H1 (cell line): Measurements from ENCODE around the gene ASPDH. TPM values are rescaled to one million over a fixed set of nuclear protein-coding genes. Genes with fewer than 3 reads are reported as not detected.

Experiments used
- CTCF ChIA-PET: fragments of 300-600 bp; sonication (Branson Sonifier 250); formaldehyde crosslinking; loops from one replicate; lab custom pipeline; 2021; ENCODE audit not compliant: partially characterized antibody; lab: Charles Lee
- POLR2A ChIA-PET: fragments of 300-600 bp; sonication (Branson Sonifier 250); formaldehyde crosslinking; loops from one replicate; lab custom pipeline; 2021; ENCODE audit warnings: inconsistent platforms; ENCODE audit not compliant: partially characterized antibody; lab: Charles Lee
- DNase-seq, 2 experiments: peaks; one replicate each; pipeline versions ENCODE4 v3.0.0 to v3.0.0-alpha.2; 2010 to 2022; ENCODE audit warnings: low spot score in 2 of 2, low read depth in 1 of 2, mixed read lengths in 1 of 2
- FAIRE-seq: peaks from 2 replicates; lab custom pipeline; 2011; peaks lifted over from hg19 to GRCh38; lab: Jason Lieb, UNC
- H2AFZ ChIP-seq: 2 replicates; pipeline ENCODE4 v1.8.1; 2012; ENCODE audit warnings: low read length, inconsistent platforms
- H2AK5ac ChIP-seq: 2 replicates; pipeline ENCODE4 v1.6.1; 2013; ENCODE audit warnings: low read depth, low read length
- H2BK120ac ChIP-seq: replicated peaks from 2 replicates; pipeline ENCODE3; 2013; ENCODE audit warnings: low read depth, low read length, inconsistent platforms
- H2BK12ac ChIP-seq: 2 replicates; pipeline ENCODE4 v1.6.1; 2013; ENCODE audit warnings: low read depth, low read length
- H2BK15ac ChIP-seq: 2 replicates; pipeline ENCODE4 v1.6.1; 2013; ENCODE audit warnings: low read length
- H2BK20ac ChIP-seq: 2 replicates; pipeline ENCODE4 v1.6.1; 2013; ENCODE audit warnings: low read length
- H2BK5ac ChIP-seq: 2 replicates; pipeline ENCODE4 v1.6.1; 2013; ENCODE audit warnings: low read depth, low read length
- H3K14ac ChIP-seq: 2 replicates; pipeline ENCODE4 v1.6.1; 2013; ENCODE audit warnings: inconsistent platforms; ENCODE audit not compliant: insufficient read length
- H3K18ac ChIP-seq: 2 replicates; pipeline ENCODE4 v1.6.1; 2013; ENCODE audit warnings: low read length; ENCODE audit errors: extremely low read depth
- H3K23ac ChIP-seq: 2 replicates; pipeline ENCODE4 v1.6.1; 2013; ENCODE audit warnings: inconsistent platforms; ENCODE audit not compliant: insufficient read length
- H3K23me2 ChIP-seq: 2 replicates; pipeline ENCODE4 v1.6.1; 2013; ENCODE audit warnings: low read depth, low read length
- H3K27ac ChIP-seq: 2 replicates; pipeline ENCODE4 v1.6.1; 2011; ENCODE audit warnings: low read depth, low read length, inconsistent platforms
- H3K27me3 ChIP-seq, 4 experiments: replicated peaks in 1 of 4; 1 replicate in 1 of 4; 2 replicates in 3 of 4; pipeline versions ENCODE4 v1.6.1 to v1.8.1; 2011 to 2013; ENCODE audit warnings: low read length in 3 of 4, mild to moderate bottlenecking in 3 of 4, inconsistent platforms in 2 of 4, mixed read lengths in 2 of 4, moderate library complexity in 1 of 4; ENCODE audit not compliant: control insufficient read depth in 3 of 4, insufficient read depth in 3 of 4; ENCODE audit errors: extremely low read depth in 1 of 4
- H3K36me3 ChIP-seq, 4 experiments: 2 replicates each; pipeline versions ENCODE4 v1.6.1 to v1.8.1; 2011 to 2013; ENCODE audit warnings: mild to moderate bottlenecking in 4 of 4, low read length in 3 of 4, moderate library complexity in 2 of 4, control low read depth in 1 of 4, inconsistent platforms in 1 of 4; ENCODE audit not compliant: insufficient read depth in 4 of 4, control insufficient read depth in 2 of 4
- H3K4ac ChIP-seq: replicated peaks from 2 replicates; pipeline ENCODE3; 2013; ENCODE audit warnings: low read length, low read depth, mixed read lengths, inconsistent platforms; ENCODE audit not compliant: insufficient read length
- H3K4me1 ChIP-seq, 4 experiments: replicated peaks in 1 of 4; 1 replicate in 1 of 4; 2 replicates in 3 of 4; pipeline versions ENCODE4 v1.6.1 to v1.8.1; 2011 to 2013; ENCODE audit warnings: low read length in 3 of 4, inconsistent platforms in 2 of 4, mixed read lengths in 1 of 4; ENCODE audit not compliant: insufficient read depth in 4 of 4, control insufficient read depth in 3 of 4
- H3K4me2 ChIP-seq, 2 experiments: 2 replicates each; pipeline versions ENCODE4 v1.6.1 to v1.8.1; 2011 to 2013; ENCODE audit warnings: low read depth in 2 of 2, low read length in 2 of 2, control low read depth in 1 of 2, inconsistent platforms in 1 of 2, mild to moderate bottlenecking in 1 of 2; ENCODE audit not compliant: insufficient read depth in 1 of 2
- H3K4me3 ChIP-seq, 4 experiments: fragments of 200-600, 300-600 bp in 1 of 4; sonication (generic), shearing (Covaris generic), sonication (Bioruptor Twin) in 1 of 4; 2 replicates each; pipeline versions ENCODE4 v1.5.1 to v1.8.1; 2011 to 2016; ENCODE audit warnings: low read length in 4 of 4, low read depth in 3 of 4, control low read depth in 2 of 4, inconsistent platforms in 2 of 4, mild to moderate bottlenecking in 2 of 4, mixed read lengths in 1 of 4, moderate library complexity in 1 of 4; ENCODE audit not compliant: insufficient read depth in 2 of 4; ENCODE audit errors: extremely low read depth in 1 of 4
- H3K56ac ChIP-seq: replicated peaks from 2 replicates; pipeline ENCODE3; 2013; ENCODE audit warnings: low read depth, mild to moderate bottlenecking, mixed read lengths, low read length, inconsistent platforms; ENCODE audit not compliant: insufficient read length
- H3K79me1 ChIP-seq: 2 replicates; pipeline ENCODE4 v1.6.1; 2013; ENCODE audit warnings: low read depth, low read length, control low read depth
- H3K79me2 ChIP-seq, 2 experiments: 2 replicates each; pipeline versions ENCODE4 v1.6.1 to v1.8.1; 2012 to 2013; ENCODE audit warnings: low read length in 2 of 2, mild to moderate bottlenecking in 2 of 2, inconsistent platforms in 1 of 2; ENCODE audit not compliant: insufficient read depth in 2 of 2, control insufficient read depth in 1 of 2
- H3K9ac ChIP-seq, 4 experiments: replicated peaks in 1 of 4; 1 replicate in 1 of 4; 2 replicates in 3 of 4; pipeline versions ENCODE4 v1.6.1 to v1.8.1; 2011 to 2013; ENCODE audit warnings: low read depth in 3 of 4, low read length in 3 of 4, control low read depth in 2 of 4, mild to moderate bottlenecking in 2 of 4, moderate library complexity in 2 of 4, inconsistent platforms in 1 of 4; ENCODE audit errors: extremely low read depth in 1 of 4
- H3K9me3 ChIP-seq, 2 experiments: 2 replicates each; pipeline versions ENCODE4 v1.6.1 to v1.8.1; 2012 to 2013; ENCODE audit warnings: mild to moderate bottlenecking in 2 of 2, moderate library complexity in 2 of 2, control low read depth in 1 of 2, inconsistent platforms in 1 of 2, low read depth in 1 of 2, low read length in 1 of 2, mixed read lengths in 1 of 2; ENCODE audit not compliant: insufficient read depth in 2 of 2
- H4K20me1 ChIP-seq, 2 experiments: replicated peaks in 1 of 2; 2 replicates each; pipeline versions ENCODE3 to v1.8.1; 2011 to 2013; ENCODE audit warnings: inconsistent platforms in 2 of 2, low read length in 2 of 2, mild to moderate bottlenecking in 1 of 2; ENCODE audit not compliant: insufficient read depth in 2 of 2, control insufficient read depth in 1 of 2
- H4K5ac ChIP-seq: 2 replicates; pipeline ENCODE4 v1.6.1; 2013; ENCODE audit warnings: low read length, low read depth, mixed read lengths, inconsistent platforms; ENCODE audit not compliant: insufficient read length
- H4K8ac ChIP-seq: 2 replicates; pipeline ENCODE4 v1.8.0; 2013; ENCODE audit warnings: mild to moderate bottlenecking, moderate library complexity, low read length, inconsistent platforms; ENCODE audit not compliant: insufficient read depth; ENCODE audit errors: extremely low read depth
- H4K91ac ChIP-seq: replicated peaks from 2 replicates; pipeline ENCODE3; 2013; ENCODE audit warnings: low read length, mixed read lengths, inconsistent platforms; ENCODE audit not compliant: insufficient read length
- ATF2 ChIP-seq: IDR thresholded peaks from 2 replicates; pipeline ENCODE4 v1.6.1; 2012; ENCODE audit warnings: low read length, inconsistent platforms
- BACH1 ChIP-seq: IDR thresholded peaks from 2 replicates; pipeline ENCODE4 v1.6.1; 2012; ENCODE audit warnings: low read length, improper control_type of control experiment
- CEBPB ChIP-seq: IDR thresholded peaks from 2 replicates; pipeline ENCODE4 v1.6.1; 2012; ENCODE audit warnings: low read depth, low read length
- CTBP2 ChIP-seq: IDR thresholded peaks from 2 replicates; pipeline ENCODE4 v1.7.0; 2011; ENCODE audit warnings: borderline replicate concordance, mild to moderate bottlenecking, moderate library complexity, mixed read lengths, low read length; ENCODE audit not compliant: insufficient read depth, insufficient read length
- JUND ChIP-seq: IDR thresholded peaks from 2 replicates; pipeline ENCODE4 v1.6.1; 2011; ENCODE audit warnings: mild to moderate bottlenecking, improper control_type of control experiment, low read length
- MAFK ChIP-seq: IDR thresholded peaks from 2 replicates; pipeline ENCODE4 v1.6.1; 2012; ENCODE audit warnings: low read depth, mild to moderate bottlenecking, improper control_type of control experiment, low read length
- POLR2AphosphoS5 ChIP-seq: IDR thresholded peaks from 2 replicates; pipeline ENCODE4 v1.6.1; 2011; ENCODE audit warnings: low read depth, low read length
- RAD21 ChIP-seq, 2 experiments: IDR thresholded peaks in 1 of 2; conservative IDR thresholded peaks in 1 of 2; 2 replicates each; pipeline ENCODE4 v1.6.1; 2011; ENCODE audit warnings: low read depth in 2 of 2, low read length in 2 of 2, improper control_type of control experiment in 1 of 2, inconsistent platforms in 1 of 2, mild to moderate bottlenecking in 1 of 2, moderate library complexity in 1 of 2
- SIN3A ChIP-seq, 2 experiments: IDR thresholded peaks in 1 of 2; conservative IDR thresholded peaks in 1 of 2; 2 replicates each; pipeline ENCODE4 v1.6.1; 2011 to 2012; ENCODE audit warnings: low read length in 2 of 2, improper control_type of control experiment in 1 of 2, low read depth in 1 of 2, mild to moderate bottlenecking in 1 of 2
- SIRT6 ChIP-seq: IDR thresholded peaks from one replicate; pipeline ENCODE4 v1.7.1; 2012; ENCODE audit warnings: low read length, inconsistent platforms
- WGBS, 2 experiments: shearing (Covaris generic) in 1 of 2; methylation state at CpG; one replicate each; pipeline versions ENCODE4 v1.1.6 to v1.1.7; 2013 to 2015; ENCODE audit warnings: low lambda C conversion rate in 2 of 2, mixed read lengths in 2 of 2, inconsistent platforms in 1 of 2, low coverage in 1 of 2, missing lambda C conversion rate in 1 of 2; ENCODE audit not compliant: insufficient replicate concordance in 2 of 2, insufficient coverage in 1 of 2, insufficient read length in 1 of 2; ENCODE audit errors: extremely low coverage in 1 of 2, missing lambda C conversion rate in 1 of 2; 5-methylcytosine and 5-hydroxymethylcytosine counted together
- polyA plus RNA-seq, 7 experiments: library from polyadenylated mRNA; depleted of rRNA in 3 of 7; stranded (reverse) in 5 of 7; unstranded in 2 of 7; fragments of >200 nt in 5 of 7; fragments of 200-250 nt in 2 of 7; gene quantifications; 1 replicate in 5 of 7; 2 replicates in 1 of 7; 4 replicates in 1 of 7; pipeline versions ENCODE4 v1.2.1 to v1.2.3, GENCODE V29; 2011 to 2013; ENCODE audit warnings: missing spikeins in 2 of 7, mixed read lengths in 2 of 7
- total RNA-seq: library from RNA; stranded (reverse); fragmentation: NEBNext Ultra II Directional; extraction: Animal tissue kit (Norgen Biotek cat#: 25700); gene quantifications from 2 replicates; pipeline ENCODE4 v1.2.1, GENCODE V29; 2021

ASPDH gene
- total and polyA plus RNA-seq, 2 of the 8 experiments (the other 6 are each of a cell fraction or from before 2014, with no cell fraction given) = not detected

GRCh38 chr19:50516964-50517703 is 3.4 kb upstream of the ASPDH start:
- POLR2A ChIA-PET = interaction anchor here (0.7 to 1.8 kb wide), 2 partner anchors 14 to 30 kb away, joined by 3 to 4 read pairs; no protein-coding TSS in a partner anchor
- no peak overlapping the region for H4K5ac ChIP-seq
- no peak overlapping the region for H2BK5ac ChIP-seq
- H3K4me3 ChIP-seq = no peak overlapping the region
- H2BK20ac ChIP-seq = no peak overlapping the region
- FAIRE-seq (no peak), DNase-seq (no peak)
- H3K36me3 ChIP-seq = peaks cover 0 to 19% (median 0%) of the 10 kb centered on the region in 4 experiments; a peak in 2 of 8 replicates
- H3K4me1 ChIP-seq = peaks cover 0 to 3% (median 1%) of the 10 kb centered on the region in 4 experiments; a peak in 2 of 7 replicates
- H2AK5ac ChIP-seq = no peak overlapping the region
- no peak overlapping the region for H3K18ac ChIP-seq
- no peak overlapping the region for H3K56ac ChIP-seq
- no peak overlapping the region for H3K4ac ChIP-seq
- CTCF ChIA-PET = interaction anchor here (1.0 to 19.3 kb wide), 5 partner anchors 16 to 181 kb away, joined by 3 to 206 read pairs (median 7); no protein-coding TSS in a partner anchor
- no peak overlapping the region for H3K4me2 ChIP-seq
- H2BK15ac ChIP-seq = no peak overlapping the region
- H3K9ac ChIP-seq = no peak overlapping the region
- no peak overlapping the region for H2BK12ac ChIP-seq
- no peaks in the 10 kb centered on the region for H3K79me2 ChIP-seq
- no peaks in the 10 kb centered on the region for H3K23me2 ChIP-seq
- no peaks in the 10 kb centered on the region for H3K79me1 ChIP-seq
- no peak overlapping the region for H2AFZ ChIP-seq
- H3K27ac ChIP-seq = no peak overlapping the region
- no peaks in the 10 kb centered on the region; a peak in 1 of 4 replicates for H3K9me3 ChIP-seq
- H3K23ac ChIP-seq = no peak overlapping the region
- no peak overlapping the region for H4K8ac ChIP-seq
- no peak overlapping the region for H2BK120ac ChIP-seq
- H4K20me1 ChIP-seq = peaks cover 0 to 9% of the 10 kb centered on the region in 2 experiments
- H4K91ac ChIP-seq = no peak overlapping the region
- peaks cover 0 to 10% (median 4%) of the 10 kb centered on the region in 4 experiments; a peak in 6 of 7 replicates for H3K27me3 ChIP-seq
- WGBS, 2 experiments = 83% methylated on average over 22 of the region's 53 CpGs; no CpG with 5 or more reads in 1 of the 2 experiments
- H3K14ac ChIP-seq = no peak overlapping the region
- TF ChIP-seq CTBP2 (no peak), CEBPB (no peak), BACH1 (no peak), JUND (no peak), POLR2AphosphoS5 (no peak), MAFK (no peak), SIRT6 (no peak), SIN3A (conservative IDR thresholded peaks at IDR 0.05 in 1 of 2, IDR thresholded peaks at IDR 0.05 in 1 of 2; ENCODE audit: low read depth in 1 of 2, low read length in 2 of 2) (no peak), RAD21 (IDR thresholded peaks at IDR 0.05 in 1 of 2, conservative IDR thresholded peaks at IDR 0.05 in 1 of 2; ENCODE audit: low read depth in 2 of 2, low read length in 2 of 2) (no peak), ATF2 (no peak)
